IPS-18a (cell line): ENCODE measurements around the gene QSOX1.

ENCODE experiments used
- H3K27ac ChIP-seq: one replicate; pipeline ENCODE4 v1.5.1; 2013; ENCODE audit warnings: low read length
- H3K27me3 ChIP-seq: one replicate; pipeline ENCODE4 v1.6.1; 2013; ENCODE audit warnings: mild to moderate bottlenecking, low read length; ENCODE audit not compliant: control insufficient read depth, insufficient read depth
- H3K36me3 ChIP-seq: one replicate; pipeline ENCODE4 v1.6.1; 2013; ENCODE audit warnings: low read depth, low read length; ENCODE audit not compliant: control insufficient read depth
- H3K4me1 ChIP-seq: one replicate; pipeline ENCODE4 v1.6.1; 2013; ENCODE audit warnings: low read depth, low read length; ENCODE audit not compliant: control insufficient read depth
- H3K4me3 ChIP-seq: one replicate; pipeline ENCODE4 v1.5.1; 2013; ENCODE audit warnings: low read length
- H3K9ac ChIP-seq: one replicate; pipeline ENCODE4 v1.6.1; 2013; ENCODE audit warnings: mild to moderate bottlenecking, low read length, moderate library complexity
- H3K9me3 ChIP-seq: one replicate; pipeline ENCODE4 v1.6.1; 2013; ENCODE audit warnings: low read depth, low read length; ENCODE audit not compliant: control insufficient read depth

The QSOX1 gene

DNA sequence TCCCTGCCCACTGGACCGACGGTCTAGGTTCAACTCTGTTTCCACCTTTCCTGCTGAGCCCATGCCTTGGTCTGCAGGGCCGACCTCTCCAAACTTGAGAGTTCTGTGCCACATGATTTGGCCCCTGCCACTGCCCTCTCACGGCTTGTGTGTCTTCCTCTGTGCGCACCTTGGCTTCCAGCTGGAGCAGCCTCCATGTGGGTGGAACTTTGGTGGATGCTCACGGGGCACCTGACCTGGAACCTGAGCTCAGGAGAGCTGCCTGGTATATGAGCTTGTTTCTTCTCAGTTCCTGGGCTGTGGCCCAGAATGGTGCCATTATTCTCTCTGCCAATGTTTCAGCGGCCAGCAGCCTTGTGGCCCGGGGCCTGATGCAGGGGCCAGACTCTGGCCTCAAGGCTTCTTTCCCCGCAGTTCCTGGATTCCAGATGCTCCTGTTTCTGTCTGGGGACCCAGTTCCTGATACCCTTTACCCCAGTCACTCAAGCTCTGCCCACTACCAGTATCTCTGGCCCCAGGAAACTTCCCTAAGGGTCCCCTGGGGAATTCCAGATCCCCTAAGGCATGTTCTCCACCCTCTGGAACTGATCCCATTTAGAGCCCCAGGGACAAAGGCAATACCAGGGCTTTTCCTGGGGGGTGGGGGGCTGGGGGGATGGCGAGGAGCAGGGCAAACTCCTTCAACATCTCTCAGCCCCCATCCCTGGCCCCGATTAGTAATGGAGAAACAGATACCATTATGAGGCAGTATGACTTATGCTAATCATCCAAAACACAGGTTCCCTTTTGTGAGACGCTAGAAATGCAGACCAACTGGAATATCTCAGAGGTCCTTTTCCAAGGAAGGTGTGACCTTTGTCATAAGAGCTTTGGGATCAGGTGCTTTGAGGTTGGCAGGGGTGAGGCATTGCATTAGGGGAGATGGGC, 11.1 kb downstream of the QSOX1 start:
- Histone ChIP-seq H3K4me3 (no peak overlapping the region), H3K27ac (no peak overlapping the region), H3K36me3 (no peaks in the 10 kb centered on the region), H3K4me1 (peaks cover 17% of the 10 kb centered on the region), H3K9me3 (no peaks in the 10 kb centered on the region), H3K9ac (no peak overlapping the region), H3K27me3 (no peaks in the 10 kb centered on the region)

DNA sequence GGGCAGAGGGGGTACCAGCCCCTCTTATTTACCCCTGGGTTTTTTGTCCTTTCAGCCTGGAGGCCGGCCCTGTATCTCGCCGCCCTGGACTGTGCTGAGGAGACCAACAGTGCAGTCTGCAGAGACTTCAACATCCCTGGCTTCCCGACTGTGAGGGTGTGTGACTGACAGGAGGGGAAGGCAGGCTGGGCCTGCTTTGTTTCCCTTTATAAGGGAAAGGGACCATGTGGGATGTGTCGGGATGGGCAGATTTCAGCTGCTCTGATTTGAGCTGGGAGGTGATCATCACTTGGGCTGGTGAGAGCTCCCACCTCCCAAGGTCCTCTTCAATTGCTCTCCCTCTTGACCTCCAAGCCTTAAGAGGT, 11.7 kb downstream of the QSOX1 start:
- Histone ChIP-seq H3K9ac (no peak overlapping the region), H3K9me3 (no peaks in the 10 kb centered on the region), H3K36me3 (no peaks in the 10 kb centered on the region), H3K4me1 (peaks cover 17% of the 10 kb centered on the region), H3K27me3 (no peaks in the 10 kb centered on the region), H3K4me3 (no peak overlapping the region), H3K27ac (no peak overlapping the region)

DNA sequence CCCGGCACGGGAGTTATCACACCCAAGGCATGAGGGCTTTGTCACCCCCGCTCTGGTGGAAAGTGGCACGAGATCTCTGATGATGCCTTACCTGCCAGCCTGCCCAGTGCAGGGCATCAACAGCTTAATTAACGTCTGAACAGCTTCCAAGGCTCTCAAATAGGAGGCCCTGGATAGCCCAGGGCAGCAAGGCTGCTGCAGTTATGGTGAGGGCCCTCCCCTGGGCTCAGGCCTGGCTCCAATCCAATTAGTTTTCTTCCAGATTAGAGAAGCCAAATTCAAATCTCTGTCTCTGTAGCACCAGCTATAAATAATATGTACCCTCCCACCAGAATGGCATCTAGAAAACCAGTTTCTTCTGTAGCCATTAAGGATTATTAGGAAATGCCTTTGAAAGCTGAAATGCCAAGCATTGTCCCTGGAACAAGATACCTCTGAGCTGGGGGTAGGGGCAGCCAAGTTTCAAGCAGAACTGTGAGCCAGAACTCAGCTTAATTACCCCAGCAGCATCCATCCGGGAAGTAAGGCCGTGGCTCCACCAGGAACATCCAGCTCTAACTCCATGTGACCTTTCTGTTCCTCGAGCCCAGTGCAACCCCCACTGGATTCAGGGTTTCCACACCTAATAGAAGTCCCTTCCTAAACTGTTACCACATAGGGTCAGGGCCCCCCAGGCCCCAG, 12.5 kb downstream of the QSOX1 start:
- Histone ChIP-seq H3K9ac (no peak overlapping the region), H3K36me3 (no peaks in the 10 kb centered on the region), H3K4me1 (peaks cover 17% of the 10 kb centered on the region), H3K27me3 (no peaks in the 10 kb centered on the region), H3K9me3 (no peaks in the 10 kb centered on the region), H3K27ac (no peak overlapping the region), H3K4me3 (no peak overlapping the region)

DNA sequence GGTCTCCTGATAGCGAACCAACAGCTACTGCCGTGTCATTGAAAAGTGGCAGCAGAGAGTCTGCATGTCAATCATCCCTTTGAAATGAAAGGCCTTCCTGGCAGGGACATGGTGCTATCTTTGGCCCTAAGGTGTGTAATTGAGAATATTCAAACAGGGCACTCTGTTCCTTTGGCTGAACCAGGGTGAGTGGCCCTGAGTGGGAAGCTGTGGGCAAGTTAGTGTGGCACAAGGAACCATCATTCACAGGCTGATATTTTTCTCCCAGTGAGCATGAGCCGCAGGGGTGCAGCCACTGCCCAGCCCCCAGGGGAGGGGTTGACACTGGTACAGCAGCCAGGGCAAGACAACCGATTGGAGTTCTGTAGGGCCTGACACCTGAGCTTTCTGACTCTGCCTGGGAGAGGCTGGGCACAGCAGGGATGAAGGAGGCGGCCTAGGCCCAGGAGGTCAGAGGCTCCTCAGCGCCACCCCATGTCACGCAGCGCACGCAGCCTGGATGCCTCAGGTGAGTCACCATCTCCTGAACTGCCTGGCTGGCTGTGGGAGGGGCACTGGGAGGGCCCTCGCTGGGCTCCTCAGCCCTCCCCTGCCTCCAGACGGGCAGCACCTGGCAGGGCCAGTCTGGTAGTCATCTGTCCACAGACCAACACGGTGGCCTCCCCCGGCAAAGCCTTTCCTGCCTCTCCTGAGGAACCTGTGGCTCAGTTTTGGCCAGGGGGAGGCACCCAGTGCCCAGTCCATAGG, 13.2 kb downstream of the QSOX1 start:
- no peaks in the 10 kb centered on the region for H3K9me3 ChIP-seq
- peaks cover 17% of the 10 kb centered on the region for H3K4me1 ChIP-seq
- no peak overlapping the region for H3K27ac ChIP-seq
- H3K27me3 ChIP-seq, result no peaks in the 10 kb centered on the region
- H3K4me3 ChIP-seq, result no peak overlapping the region
- H3K36me3 ChIP-seq, result no peaks in the 10 kb centered on the region
- no peak overlapping the region for H3K9ac ChIP-seq

DNA sequence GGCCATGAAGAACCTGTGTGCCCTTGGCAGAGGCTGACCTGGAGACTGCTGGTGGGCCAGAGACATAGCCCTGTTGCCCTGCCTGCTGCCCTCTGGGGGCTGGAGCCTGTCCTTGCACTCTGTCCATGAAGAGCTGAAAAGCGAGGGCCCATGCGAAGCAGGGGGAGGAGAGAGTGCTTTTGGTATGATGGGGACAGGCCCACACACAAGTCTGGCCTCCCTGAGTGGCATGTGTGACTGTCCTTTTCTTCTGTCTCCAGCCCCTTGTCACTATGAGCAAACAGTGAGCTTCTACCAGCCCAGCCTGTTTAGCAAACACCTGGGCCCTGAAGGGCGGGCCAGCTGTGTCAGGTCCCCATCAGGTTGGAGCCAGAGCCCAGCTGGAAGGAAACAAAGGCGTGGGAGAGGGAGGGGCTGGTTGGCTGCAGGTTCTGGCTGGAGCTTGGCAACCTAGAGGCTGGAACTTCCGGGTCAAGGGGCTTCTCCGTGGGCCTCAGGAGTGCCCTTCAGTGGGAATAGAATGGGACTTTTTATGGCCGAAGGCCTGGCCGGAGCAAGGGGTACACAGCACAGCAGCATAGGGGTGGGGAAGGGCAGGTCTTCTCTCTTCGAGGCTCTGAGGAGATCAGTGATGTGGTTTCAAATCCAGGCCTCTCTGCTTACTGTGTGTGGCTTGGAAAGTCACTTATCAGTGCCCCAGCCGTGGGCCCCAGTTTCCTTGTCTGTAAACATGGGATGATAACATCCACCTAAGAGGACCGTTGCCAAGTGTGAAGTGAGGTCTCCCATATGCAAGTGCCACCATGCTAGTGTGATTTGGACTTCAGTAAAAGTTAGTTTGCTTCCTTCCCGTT, 14.3 kb downstream of the QSOX1 start:
- Histone ChIP-seq H3K9ac (no peak overlapping the region), H3K36me3 (no peaks in the 10 kb centered on the region), H3K4me1 (peaks cover 17% of the 10 kb centered on the region), H3K4me3 (no peak overlapping the region), H3K9me3 (no peaks in the 10 kb centered on the region), H3K27me3 (no peaks in the 10 kb centered on the region), H3K27ac (no peak overlapping the region)

DNA sequence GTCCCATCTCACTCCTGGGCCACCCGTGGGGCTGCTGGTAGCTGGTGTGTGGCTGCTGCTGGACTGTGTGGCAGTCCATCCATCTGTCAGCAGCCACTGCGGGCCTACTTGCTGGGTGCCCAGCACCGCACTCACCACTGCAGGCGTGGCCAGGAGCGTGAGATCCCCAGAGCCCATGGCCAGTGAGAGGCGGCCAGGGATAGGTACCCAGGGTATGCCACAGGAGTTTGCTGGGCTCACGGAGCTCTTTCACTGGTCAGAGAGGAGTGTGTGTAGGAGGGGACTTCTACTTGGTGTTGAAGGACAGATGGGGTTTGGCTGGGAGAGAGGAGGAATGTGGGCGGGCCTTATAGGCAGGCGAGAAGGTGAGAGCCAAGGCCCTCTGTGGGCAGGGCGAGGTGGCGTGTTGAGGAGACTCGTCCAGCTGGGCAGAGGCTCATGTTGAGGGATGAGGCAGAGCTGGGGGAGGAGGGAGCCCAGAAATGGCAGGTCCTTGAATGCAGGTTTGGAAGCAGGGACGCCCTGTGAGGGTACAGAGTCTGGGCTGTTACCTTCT, 15.0 kb downstream of the QSOX1 start:
- H3K36me3 ChIP-seq, result no peaks in the 10 kb centered on the region
- H3K9ac ChIP-seq, result no peak overlapping the region
- no peaks in the 10 kb centered on the region for H3K9me3 ChIP-seq
- no peak overlapping the region for H3K4me3 ChIP-seq
- no peaks in the 10 kb centered on the region for H3K27me3 ChIP-seq
- peaks cover 17% of the 10 kb centered on the region for H3K4me1 ChIP-seq
- no peak overlapping the region for H3K27ac ChIP-seq

DNA sequence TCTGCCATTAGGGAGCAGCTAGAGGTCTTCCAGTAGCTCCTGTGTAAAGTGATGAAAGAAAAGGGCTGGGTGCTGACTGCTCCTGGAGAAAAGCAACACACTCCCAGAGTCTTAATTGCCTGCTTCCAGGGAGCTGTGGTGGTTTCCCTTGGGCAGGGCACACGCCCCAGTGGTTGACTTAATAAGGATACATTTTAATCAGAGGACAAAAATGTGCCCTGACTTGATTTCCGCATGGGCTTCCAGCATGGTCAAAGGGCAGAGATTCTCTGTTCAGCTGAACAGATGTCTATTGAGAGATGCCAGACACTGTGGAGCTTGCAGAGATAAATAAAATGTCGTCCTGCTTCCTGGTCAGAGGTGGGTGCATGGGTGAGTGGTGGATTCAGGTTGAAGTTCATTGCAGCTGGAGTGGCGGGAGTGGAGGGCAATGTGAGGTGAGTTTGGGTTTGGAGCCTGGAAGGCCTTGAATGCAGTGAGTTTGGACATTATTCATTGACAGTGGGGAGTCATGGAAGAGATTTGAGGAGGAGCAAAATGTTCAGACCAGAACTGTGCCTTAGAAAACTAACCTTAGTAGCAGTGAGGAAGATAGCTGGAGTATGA, 16.0 kb downstream of the QSOX1 start:
- Histone ChIP-seq H3K4me3 (no peak overlapping the region), H3K36me3 (no peaks in the 10 kb centered on the region), H3K9me3 (no peaks in the 10 kb centered on the region), H3K27me3 (no peaks in the 10 kb centered on the region), H3K27ac (no peak overlapping the region), H3K4me1 (peaks cover 17% of the 10 kb centered on the region), H3K9ac (no peak overlapping the region)

DNA sequence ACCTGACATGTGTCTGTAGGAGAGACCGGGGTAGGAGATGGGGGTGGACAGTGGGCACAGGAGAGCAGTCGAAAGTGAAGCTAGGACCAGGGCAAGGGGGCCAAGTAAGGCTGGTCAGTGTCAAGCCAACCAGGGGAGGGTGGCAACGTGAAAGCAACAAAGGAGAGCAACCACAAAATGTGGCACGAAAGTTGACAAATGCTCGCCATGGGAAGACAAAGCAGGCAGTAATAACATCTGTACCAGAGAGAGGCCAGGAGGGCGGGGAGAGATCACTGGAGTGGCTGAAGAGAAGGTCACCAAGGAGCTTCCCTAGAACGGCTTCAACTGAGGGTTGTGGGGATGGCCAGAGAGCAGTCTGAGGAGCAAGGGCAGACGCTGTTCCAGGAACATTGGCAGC, 17.0 kb downstream of the QSOX1 start:
- H3K27me3 ChIP-seq, result no peaks in the 10 kb centered on the region
- H3K4me3 ChIP-seq, result no peak overlapping the region
- peaks cover 17% of the 10 kb centered on the region for H3K4me1 ChIP-seq
- no peak overlapping the region for H3K9ac ChIP-seq
- no peak overlapping the region for H3K27ac ChIP-seq
- no peaks in the 10 kb centered on the region for H3K9me3 ChIP-seq
- H3K36me3 ChIP-seq, result no peaks in the 10 kb centered on the region

DNA sequence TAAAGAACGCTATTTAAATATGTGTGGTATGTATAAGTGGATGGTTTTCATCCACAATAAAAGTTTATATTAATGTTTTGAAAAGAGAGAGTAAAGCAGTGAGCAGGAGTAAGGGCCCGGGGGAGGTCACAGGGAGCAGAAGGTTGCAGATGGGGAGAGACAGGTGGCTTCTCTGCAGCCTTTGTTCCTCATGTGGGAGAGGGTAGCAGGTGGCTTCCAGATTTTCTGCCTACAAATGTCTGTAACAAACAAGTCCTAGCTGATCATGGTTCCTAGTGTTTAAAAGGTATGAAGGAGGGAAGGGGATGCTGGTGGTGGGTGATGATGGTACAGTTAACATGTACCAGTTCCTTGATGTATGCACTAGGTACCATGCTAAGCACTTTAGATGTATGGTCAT, 18.8 kb downstream of the QSOX1 start:
- H3K27me3 ChIP-seq, result no peaks in the 10 kb centered on the region
- no peaks in the 10 kb centered on the region for H3K9me3 ChIP-seq
- no peak overlapping the region for H3K27ac ChIP-seq
- H3K4me1 ChIP-seq, result peaks cover 1% of the 10 kb centered on the region
- no peak overlapping the region for H3K9ac ChIP-seq
- no peak overlapping the region for H3K4me3 ChIP-seq
- H3K36me3 ChIP-seq, result no peaks in the 10 kb centered on the region

DNA sequence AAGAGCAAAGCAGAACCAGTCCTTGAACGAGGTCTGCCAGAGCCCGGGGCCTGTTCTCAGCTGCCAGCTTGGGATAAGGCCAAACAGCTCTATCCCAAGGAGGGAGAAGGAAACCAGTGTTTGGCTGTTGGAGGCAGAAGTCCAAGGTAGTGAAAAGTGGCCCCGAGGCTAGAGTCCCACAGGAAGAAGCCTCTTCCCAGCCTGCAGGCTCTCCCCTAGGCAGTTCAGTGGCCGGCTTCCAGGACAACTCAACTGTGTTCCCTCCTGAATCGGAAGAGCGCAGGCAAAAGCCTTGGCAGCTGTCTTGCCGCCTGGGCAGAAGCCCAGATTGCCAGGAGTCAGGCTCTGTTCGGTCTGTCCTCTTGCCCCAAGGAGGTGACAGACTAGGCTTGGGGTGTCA, 19.3 kb downstream of the QSOX1 start:
- H3K27me3 ChIP-seq, result no peaks in the 10 kb centered on the region
- no peak overlapping the region for H3K4me3 ChIP-seq
- H3K36me3 ChIP-seq, result no peaks in the 10 kb centered on the region
- H3K27ac ChIP-seq, result no peak overlapping the region
- H3K4me1 ChIP-seq, result no peaks in the 10 kb centered on the region
- no peak overlapping the region for H3K9ac ChIP-seq
- H3K9me3 ChIP-seq, result no peaks in the 10 kb centered on the region
